Tibial nerve (tissue), 3 donors: ENCODE measurements around the gene PSTPIP2.

Experiments
- POLR2A ChIP-seq, 2 donors: fragments of 450-650 bp; IDR thresholded peaks; one replicate each; pipeline ENCODE4 v1.6.1; 2017; ENCODE audit warnings: antibody characterized with exemption in 2 of 2, mild to moderate bottlenecking in 2 of 2, moderate library complexity in 2 of 2
- TF ChIP-seq, protein P1 (sequence below), 5 experiments: fragments of 200-600 bp in 3 of 5; fragments of 450-650 bp in 2 of 5; sonication (generic) in 3 of 5; IDR thresholded peaks; one replicate each; pipeline ENCODE4 v1.5.1; 2016 to 2019; ENCODE audit warnings: antibody characterized with exemption in 5 of 5, mild to moderate bottlenecking in 3 of 5, moderate library complexity in 2 of 5

- TF ChIP-seq, protein P1, sequence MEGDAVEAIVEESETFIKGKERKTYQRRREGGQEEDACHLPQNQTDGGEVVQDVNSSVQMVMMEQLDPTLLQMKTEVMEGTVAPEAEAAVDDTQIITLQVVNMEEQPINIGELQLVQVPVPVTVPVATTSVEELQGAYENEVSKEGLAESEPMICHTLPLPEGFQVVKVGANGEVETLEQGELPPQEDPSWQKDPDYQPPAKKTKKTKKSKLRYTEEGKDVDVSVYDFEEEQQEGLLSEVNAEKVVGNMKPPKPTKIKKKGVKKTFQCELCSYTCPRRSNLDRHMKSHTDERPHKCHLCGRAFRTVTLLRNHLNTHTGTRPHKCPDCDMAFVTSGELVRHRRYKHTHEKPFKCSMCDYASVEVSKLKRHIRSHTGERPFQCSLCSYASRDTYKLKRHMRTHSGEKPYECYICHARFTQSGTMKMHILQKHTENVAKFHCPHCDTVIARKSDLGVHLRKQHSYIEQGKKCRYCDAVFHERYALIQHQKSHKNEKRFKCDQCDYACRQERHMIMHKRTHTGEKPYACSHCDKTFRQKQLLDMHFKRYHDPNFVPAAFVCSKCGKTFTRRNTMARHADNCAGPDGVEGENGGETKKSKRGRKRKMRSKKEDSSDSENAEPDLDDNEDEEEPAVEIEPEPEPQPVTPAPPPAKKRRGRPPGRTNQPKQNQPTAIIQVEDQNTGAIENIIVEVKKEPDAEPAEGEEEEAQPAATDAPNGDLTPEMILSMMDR (IDR thresholded peaks at IDR 0.05): no peak
- no peak for TF ChIP-seq POLR2A (IDR thresholded peaks at IDR 0.05)
Observed at GRCh38 chr18:45962461-45962860, 109.6 kb downstream of the PSTPIP2 start.
